ENCODE measurements around the gene SLC35B4.

DNA sequence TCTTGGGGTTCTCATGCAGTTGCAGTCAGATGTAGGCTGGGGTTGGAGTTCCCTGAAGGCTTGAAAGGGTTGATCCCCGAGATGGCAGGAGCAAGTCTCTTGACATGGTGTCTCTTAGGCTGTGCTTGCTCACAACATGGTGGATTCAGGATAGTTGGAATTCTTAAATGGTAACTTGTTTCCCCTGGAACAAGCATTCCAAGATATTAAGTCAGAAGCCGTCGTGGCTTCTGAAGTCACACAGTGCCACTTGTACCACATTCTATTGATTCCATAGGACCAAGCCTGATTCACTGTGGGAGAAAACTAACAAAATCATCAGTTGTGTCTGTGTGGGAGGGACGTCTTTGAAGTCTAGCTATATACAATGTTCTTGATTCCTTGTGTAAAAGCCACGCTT, 3.5 kb upstream of the SLC35B4 start:
- no peak for TF ChIP-seq CTCF (IDR thresholded peaks at IDR 0.05; ENCODE audit: borderline replicate concordance, extremely low read depth, low read length, poor library complexity, severe bottlenecking)
- TF ChIP-seq EZH2 (IDR thresholded peaks at IDR 0.05; ENCODE audit: borderline replicate concordance, low read depth, low read length, severe bottlenecking), result no peak
